Hematopoietic multipotent progenitor cell (in vitro differentiated cells): ENCODE measurements around the gene RAD50. TPM values are rescaled to one million over a fixed set of nuclear protein-coding genes. Genes with fewer than 3 reads are reported as not detected.
A peak's percentile ranks its signal among the peaks of the same experiment; 100 is the strongest.

ENCODE experiments used
- DNase-seq, 3 donors: peaks; one replicate each; pipeline ENCODE4 v3.0.0-alpha.2; 2011 to 2015; ENCODE audit warnings: low read depth in 2 of 3, low spot score in 2 of 3
- total RNA-seq: library from RNA; depleted of rRNA; stranded (reverse); fragments of >200 nt; gene quantifications from one replicate; pipeline ENCODE4 v1.2.3, GENCODE V29; 2012

Gene RAD50
- total RNA-seq, 1 donor, result 9.7 TPM

DNA sequence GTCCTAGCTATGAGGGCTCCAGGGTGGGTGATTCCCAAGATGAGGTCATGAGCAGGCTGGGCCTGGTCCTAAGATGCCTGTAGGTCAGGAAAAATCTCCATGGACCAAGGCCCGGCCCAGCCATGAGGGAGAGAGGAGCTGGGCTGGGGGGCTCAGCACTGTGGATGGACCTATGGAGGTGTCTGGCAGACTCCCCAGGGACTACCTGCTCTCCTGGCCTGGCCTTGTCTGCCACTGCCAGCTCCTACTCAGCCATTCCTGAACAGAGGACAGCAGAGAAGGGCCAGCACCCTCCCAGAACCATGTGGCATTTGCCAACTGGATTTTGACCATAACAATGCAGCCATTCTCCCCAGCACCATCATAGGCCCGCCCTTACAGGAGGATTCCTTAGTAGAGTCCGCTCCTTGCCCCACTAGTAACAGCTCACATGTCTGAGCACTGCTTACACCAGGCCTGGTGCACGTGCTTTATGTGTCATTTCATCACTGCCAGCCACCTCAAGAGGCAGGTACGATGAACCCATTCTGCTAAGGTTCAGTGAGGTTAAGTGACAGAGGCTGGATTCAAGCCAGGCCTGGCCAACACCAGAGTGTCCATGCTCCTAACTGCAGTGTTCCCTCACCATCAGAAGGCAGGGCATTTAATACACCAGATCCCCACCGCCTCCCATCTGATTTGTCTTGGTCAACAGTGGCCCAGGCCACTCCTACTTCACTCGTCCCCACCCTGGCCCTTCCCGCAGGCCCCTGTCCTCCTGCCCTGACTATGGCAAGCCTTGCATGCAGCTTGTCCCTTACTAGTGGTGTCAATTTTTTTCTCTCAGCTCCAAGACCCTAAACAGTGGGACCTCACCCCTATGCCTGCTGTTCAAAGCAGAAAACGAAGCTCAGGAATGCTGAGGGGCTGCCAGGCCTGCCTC lies 101.9 kb downstream of the RAD50 start:
- no peak for DNase-seq

DNA sequence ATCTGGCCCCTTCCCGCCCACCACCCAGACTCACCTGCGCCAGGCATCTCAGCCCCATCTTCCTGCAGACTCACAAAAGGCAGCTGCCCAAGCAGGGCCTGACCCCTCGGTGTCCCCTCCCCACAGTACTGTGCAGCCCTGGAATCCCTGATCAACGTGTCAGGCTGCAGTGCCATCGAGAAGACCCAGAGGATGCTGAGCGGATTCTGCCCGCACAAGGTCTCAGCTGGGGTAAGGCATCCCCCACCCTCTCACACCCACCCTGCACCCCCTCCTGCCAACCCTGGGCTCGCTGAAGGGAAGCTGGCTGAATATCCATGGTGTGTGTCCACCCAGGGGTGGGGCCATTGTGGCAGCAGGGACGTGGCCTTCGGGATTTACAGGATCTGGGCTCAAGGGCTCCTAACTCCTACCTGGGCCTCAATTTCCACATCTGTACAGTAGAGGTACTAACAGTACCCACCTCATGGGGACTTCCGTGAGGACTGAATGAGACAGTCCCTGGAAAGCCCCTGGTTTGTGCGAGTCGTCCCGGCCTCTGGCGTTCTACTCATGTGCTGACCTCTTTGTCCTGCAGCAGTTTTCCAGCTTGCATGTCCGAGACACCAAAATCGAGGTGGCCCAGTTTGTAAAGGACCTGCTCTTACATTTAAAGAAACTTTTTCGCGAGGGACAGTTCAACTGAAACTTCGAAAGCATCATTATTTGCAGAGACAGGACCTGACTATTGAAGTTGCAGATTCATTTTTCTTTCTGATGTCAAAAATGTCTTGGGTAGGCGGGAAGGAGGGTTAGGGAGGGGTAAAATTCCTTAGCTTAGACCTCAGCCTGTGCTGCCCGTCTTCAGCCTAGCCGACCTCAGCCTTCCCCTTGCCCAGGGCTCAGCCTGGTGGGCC lies 103.1 kb downstream of the RAD50 start:
- DNase-seq, result no peak

DNA sequence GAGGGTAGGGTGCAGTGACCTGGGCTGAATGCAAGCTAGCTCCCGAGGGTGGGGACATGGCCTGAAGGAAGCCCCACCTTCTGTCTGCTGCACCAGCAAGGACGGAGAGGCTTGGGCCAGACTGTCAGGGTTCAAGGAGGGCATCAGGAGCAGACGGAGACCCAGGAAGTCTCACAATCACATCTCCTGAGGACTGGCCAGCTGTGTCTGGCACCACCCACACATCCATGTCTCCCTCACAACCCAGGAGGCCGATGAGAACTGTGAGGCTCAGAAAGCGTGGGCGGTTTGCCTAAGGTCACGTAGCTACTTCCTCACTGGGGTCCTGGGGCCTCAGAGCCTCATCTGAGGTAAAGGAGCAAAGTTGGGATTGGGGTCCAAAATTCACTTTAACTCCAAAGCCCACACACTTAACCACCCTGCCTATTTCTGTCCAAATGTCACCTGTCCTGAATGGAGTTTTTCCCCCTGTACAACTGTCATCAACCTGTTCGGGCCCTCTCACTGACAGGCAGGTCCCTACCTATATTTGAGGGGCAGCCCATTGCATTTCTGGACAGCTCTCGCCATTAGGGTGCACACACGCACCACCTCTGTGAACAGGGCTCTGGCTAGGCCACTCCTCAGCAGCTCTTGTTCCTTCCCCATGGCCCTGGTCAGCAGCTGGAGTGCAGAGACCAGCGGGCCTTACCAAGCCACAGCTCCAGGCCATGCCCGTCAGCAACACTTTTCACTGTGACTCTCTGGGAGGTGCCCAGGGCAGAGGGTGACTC lies 104.6 kb downstream of the RAD50 start:
- DNase-seq, result no peak

DNA sequence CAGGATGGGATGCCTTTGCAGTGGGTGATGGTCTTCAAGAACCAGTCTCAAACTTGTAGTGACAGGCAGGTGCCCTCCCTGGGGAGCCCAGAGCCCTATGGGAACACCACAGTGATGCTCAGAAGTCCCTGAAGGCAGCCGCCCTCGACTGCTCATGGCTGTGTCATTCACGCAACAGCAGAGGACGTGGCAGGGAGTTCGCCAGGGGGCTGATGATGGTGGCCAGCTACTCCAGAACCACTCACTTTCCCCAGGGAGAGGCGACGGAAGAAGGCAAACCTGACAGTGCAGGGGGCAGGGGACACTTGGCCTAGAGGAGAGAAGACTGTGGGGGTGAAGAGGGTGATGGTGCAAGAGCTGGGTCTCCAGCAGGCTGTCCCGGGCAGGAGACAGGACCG lies 105.2 kb downstream of the RAD50 start:
- no peak for DNase-seq

DNA sequence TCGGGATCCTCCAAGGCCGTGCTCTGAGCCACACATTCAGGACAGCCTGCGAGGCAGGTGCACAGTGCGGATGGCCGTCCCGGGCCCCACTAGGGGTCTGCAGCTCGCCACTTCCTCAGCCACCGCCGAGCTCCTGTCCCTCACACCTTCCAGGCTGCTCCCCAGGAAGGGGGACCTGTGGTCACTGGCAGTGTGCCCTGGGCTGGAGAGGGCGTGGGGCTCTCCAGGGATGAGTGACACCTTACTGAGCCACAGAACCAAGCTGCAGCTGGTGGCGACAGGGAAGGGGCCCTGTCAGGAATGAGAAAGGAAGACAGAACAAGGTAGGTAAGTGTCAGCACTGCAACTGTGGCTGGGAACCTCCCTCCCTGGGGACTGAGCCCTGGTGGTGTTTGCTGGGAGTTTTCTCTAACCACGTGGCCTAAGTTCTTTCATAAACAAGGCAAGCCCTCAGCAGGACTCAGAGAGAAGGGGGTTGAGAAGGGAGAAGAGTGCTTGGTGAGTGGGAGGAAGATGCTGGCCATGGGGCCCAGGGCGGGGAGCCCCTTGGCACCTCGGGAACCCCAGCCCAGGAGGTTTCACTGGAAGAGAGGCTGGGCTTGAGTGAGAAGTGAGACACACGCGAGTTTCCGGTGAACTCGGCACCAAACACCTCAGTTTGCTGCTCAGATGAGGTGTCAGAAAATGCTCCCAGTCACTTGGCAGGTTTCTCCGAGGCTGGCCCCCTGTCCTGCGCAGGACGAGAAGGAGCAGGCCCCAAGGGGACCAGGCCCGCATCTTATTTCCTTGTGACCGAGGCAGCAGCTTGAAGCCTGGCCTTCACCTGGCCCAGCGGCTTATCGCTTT lies 106.4 kb downstream of the RAD50 start:
- peak in 1 of 3 donors; percentile 39 for DNase-seq

DNA sequence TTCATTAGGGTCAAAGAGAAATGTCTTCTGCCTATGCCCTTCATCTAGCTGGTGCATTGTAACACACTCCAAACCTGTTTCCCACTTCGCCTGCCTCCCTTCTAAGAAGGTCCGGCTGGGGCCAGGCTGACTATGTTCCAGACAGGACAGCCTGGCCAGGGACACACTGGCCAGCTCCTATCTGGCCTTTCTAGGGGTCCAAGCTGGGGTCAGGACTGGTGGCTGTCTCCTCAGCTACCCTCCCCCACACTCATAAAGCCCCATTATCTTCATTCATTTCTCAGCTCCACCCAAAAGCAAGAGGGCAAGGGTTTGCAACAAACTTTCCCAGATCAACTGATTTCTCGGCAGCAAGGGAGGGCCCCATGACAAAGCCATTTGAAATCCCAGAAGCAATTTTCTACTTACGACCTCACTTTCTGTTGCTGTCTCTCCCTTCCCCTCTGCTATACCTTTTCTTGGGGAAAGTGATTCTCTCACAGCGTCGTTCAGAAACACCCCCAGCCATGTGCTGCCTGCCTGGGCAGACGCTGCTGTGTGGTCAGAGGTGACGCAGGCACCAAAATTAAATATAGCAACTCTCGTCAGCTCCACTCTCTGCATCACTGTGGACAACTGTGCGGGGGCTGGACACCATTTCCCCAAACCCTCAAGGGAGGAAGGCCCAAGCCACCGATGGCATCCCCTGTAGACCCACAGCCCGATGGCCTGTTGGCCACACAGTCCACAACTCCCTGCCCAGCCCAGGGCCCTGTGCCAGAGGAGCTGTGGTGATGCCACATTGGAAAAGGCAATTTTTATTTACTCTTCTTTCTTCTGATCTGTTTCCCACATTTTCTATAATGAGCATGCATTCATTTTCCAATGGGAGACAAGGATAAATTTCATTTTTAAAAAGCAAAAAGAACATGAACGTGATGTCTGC lies 107.3 kb downstream of the RAD50 start:
- DNase-seq, result no peak

DNA sequence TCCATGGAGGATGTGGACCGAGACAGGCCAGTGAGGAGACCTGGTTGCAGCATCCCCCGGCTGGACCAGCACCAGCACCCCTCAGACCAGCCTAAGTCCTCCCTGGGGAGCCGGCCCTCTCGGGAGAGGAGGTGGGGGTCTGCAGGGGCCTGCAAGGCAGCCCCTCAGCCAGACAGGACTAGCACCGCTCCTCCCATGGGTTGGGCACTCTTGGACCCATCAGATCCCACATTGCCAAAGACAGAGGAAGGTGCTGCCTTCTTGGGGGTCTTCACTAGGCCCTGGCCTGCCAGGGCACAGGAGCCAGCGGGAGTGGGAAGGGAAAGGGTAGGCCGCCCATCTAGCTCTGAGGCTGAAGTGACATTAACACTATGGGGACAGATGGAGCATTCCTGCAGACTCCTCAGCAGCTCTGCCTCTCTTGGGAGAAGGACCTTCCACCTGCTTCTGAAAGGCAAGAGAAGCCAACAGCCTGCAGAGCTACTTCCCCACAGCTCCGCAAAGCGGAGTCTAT lies 108.0 kb downstream of the RAD50 start:
- no peak for DNase-seq

DNA sequence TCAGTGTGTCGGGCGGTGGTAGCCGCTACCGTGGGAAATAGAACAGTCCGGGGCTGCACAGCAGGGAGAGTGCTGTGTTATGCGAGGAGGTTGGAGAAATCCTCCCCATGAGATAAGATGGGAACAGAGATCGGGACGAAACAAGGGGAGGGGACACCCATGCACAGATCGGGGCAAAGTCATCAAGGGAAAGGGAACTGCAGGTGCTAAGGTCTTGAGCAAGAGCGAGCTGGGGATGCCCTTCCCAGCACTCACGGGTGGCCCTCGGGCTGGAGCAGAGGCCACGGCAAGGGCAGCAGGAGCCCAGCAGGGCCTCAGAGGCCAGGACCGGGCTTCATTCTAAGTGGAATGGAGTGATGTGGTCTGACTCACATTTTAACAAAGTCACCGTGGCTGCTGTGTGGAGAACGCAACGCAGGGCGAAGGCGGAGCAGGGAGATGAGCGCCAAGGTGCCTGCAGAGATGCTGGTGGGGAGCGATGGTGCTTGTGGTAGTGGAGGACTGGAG lies 108.8 kb downstream of the RAD50 start:
- no peak for DNase-seq

DNA sequence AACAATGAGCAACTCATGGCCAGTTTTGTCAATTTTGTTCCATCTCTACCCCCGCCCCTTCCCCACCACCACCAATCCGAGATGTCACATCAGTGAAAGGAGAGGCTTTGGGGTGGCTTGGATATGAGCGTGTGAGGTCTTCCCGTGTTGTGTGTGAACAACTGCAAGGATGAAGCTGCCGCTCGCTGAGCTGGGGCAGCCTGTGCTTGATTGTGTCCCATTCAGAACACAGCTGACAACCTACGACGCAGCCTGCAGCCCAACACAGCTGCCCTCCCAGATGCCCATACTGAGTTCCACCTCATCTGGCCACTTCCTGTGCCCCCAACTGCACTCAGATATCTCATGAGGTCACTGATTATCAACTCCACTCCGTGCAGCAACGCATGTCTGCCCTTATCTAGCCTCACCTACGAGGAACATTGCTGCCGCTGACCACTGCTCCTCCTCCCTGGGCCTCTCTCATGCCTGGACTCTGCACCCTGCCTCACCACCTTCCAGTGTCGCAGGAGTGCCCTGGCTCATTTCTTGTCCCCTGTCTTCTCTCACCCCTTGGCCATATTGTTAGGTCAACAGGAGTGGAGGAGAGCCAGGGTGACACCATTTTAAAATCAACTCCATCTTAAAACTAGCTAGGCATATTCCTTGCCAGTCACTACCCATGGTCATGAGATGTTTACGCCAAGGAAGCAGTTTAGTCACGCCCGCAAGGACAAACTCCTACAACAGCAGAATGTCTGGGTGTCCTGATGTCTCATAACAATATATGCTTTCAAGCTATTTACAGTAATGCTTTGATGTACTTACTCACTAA lies 109.7 kb downstream of the RAD50 start:
- DNase-seq, result no peak

DNA sequence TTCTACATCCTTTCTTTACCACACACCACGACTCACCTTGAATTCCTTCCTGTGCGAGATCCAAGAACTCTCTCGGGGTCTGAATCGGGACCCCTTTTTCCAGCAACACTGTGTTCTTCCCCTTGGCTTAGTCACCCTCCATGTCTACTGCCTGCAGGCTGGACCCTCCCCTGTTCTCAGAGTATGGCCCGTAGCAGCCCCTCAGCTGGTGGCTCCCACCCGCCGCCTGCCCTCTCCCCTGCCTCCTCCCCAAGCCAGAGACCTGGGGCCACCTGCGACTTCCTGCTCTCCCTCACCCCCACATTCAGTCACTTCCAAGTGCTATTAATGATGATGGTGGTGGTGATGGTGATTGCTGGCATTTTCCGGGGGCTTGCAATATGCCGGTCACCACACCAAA lies 110.5 kb downstream of the RAD50 start:
- no peak for DNase-seq

DNA sequence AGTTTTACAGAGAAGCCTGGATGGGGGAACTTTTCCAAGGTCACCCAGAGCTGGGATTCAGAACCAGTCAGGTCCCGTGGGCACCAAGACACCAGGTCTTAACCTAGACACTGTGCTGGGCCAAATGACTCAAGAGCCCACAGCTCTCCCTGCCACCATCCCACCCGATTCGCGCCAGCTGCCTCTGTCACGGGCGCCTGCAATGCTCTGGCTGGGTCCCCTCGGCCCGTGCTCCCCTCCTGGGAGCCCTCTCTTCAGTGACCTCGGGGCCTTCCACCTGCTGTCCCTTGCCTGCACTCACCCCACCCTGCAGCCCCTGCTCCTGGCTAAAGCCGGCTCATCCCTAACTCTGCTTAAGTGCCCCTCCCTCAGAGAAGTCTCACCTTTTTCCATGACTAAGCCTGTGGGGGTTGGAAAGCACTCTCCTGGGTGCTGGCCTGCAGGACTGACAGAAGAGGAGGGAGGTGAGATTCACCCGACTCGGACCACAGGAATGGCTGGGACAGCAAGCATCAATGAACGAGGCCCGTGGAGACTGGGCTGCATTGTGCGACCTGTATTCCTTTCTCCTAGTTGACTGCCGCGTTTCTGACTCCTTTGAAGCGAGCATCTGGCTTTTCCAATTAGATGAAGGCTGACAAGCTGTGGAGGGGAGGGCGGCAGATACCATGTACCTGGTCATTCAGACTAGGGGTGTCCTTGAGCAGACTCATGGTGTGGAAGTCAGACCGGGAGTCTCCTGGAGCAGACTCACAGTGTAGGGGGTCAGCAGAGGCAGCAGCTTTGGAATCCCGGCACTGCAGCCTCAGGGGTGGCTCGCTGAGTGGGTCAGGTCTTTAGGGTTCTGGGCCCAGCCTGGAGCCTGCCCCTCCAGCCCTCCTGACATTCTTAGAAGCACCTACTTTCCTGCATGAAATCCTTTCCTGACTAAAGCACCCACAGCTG lies 111.3 kb downstream of the RAD50 start:
- no peak for DNase-seq

DNA sequence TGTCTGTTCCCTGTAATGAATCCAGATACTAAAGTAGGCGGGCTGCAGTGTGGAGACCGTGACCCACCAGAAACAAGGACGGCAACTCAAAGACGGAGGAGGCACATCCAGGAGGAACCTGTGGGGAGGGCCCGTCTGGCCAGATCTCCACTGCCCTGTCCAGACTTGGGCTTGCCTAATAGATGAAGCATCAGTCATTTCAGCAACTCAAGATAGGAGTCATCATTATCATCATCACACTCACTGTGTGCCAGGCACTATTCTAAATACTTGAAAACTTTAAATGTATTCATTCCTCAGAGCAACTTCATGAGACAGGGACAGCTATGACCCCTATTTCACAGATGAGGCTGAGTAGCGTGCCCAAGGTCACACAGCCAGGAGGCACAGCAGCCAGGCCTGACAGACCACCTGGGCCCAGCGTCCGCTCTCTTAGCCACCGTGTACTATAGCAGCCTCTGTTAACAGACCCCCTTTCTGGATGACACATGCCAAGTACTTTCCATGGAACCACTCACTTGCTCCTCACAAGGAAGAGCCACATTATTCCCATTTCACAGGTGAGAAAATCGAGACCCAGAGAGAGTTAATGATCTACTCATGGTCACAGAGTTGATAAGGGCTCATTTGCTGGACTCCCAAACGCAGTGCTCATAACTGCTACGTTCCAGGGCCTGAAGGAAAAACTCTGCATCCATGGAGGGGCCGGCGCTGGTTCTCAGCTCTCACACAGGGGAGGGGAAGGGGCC lies 112.1 kb downstream of the RAD50 start:
- DNase-seq, result no peak

DNA sequence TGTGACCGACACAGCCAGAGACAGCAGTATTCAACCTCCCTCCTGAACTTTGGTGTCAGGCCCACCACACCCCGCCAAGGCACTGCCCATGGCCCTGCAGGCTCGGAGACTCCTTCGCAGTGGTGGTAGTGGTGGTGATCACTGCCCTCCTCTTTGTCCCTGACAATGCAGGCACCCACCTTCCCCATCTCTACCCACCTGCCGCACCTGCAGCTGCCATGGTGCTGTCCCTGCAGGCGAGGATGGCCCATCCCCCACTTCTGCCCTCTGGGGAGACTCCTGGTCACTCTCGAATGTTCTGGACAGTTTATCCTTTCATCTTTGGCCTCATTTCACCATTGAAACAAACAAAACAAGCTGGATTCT lies 112.7 kb downstream of the RAD50 start:
- DNase-seq, result no peak

DNA sequence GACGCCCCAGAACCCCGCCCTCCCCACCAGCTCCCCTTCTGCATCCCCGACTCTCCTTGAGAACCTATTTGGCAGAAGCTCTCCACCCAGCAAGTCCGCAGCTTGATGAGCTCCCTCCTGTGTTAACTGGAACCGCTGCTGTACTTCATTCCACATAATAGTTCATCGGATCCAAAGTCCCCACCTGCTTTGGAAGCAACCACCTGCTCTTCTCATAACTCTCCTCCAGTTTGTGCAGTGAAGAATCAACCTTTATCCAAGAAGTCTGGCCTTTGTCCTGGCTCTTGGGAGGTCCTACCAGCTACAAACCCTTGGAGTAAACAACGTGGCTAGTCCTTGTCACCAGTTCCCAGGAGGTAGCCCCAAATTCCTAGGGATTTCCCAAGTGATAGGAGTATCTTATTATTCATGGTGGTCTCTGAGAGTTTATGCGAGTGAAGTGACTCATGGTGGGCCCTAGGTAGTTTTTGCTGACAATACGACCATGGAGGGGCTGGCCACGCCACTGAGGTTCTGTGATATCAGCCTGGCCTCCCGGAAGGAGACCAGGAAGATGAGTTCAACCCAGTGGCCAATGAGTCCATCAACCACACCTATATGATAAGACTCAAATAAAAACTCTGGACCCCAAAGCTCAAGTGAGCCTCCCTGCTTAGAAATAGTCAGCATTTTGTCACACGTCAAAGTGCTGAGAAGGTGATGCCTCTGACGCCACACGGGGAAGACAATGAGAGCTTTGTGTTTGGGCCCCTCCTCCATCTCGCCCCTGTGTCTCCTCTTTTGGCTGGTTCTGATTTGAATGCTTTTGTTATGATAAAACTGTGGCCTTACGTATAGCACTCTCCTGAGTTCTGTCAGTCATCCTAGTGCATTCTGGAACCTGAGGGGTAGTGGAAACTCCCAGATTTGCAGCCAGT lies 113.4 kb downstream of the RAD50 start:
- DNase-seq, result no peak

DNA sequence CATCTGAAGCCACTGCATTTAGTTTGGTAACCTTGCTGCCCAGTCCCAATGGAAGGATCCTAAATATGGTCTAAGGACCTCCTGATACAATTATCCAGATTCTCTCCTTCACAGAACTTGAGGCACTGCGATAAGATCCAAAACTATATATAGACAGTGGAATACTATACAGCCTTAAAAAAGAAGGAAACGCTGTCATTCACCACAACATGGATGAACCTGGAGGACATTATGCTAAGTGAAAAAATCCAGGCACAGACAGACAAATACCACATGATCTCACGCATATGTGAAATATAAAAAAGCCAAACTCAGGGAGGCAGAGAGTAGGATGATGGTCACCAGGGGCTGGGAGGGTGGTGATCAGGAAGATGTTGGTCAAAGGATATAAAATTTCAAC lies 114.2 kb downstream of the RAD50 start:
- DNase-seq, result no peak
